Spleen (tissue), 11 donors: ENCODE results near the gene METTL26. TPM values are rescaled to one million over a fixed set of nuclear protein-coding genes. Genes with fewer than 3 reads are reported as not detected.
"Not testable (repeated sequence)": the region's sequence is repeated elsewhere in the genome, so short reads cannot be mapped to it uniquely, and the experiment has no call there.

ENCODE experiments used
- DNase-seq: peaks from one replicate; pipeline ENCODE4 v3.0.0-alpha.2; 2020
- H3K27ac ChIP-seq, 8 donors: fragments of 200-600 bp; sonication (generic) in 7 of 8; 1 replicate in 4 of 8; 2 replicates in 4 of 8; pipeline versions ENCODE4 v1.5.0 to v1.8.0; 2016 to 2021; ENCODE audit warnings: inconsistent platforms in 4 of 8, mild to moderate bottlenecking in 4 of 8, moderate library complexity in 1 of 8
- H3K27me3 ChIP-seq, 7 donors: fragments of 200-600 bp; sonication (generic) in 6 of 7; replicated peaks in 1 of 7; 1 replicate in 4 of 7; 2 replicates in 3 of 7; pipeline versions ENCODE4 v1.5.0 to v1.8.0; 2016 to 2021; ENCODE audit warnings: inconsistent platforms in 3 of 7, mild to moderate bottlenecking in 1 of 7
- H3K36me3 ChIP-seq, 6 donors: fragments of 200-600 bp; sonication (generic) in 5 of 6; 1 replicate in 4 of 6; 2 replicates in 2 of 6; pipeline versions ENCODE4 v1.5.0 to v1.8.0; 2016 to 2021; ENCODE audit warnings: inconsistent platforms in 2 of 6
- H3K4me1 ChIP-seq, 6 donors: fragments of 200-600 bp; sonication (generic) in 5 of 6; 1 replicate in 3 of 6; 2 replicates in 3 of 6; pipeline versions ENCODE4 v1.5.0 to v1.8.0; 2016 to 2021; ENCODE audit warnings: inconsistent platforms in 3 of 6
- H3K4me3 ChIP-seq, 8 donors: fragments of 200-600 bp; sonication (generic) in 7 of 8; 1 replicate in 4 of 8; 2 replicates in 4 of 8; pipeline versions ENCODE4 v1.5.0 to v1.8.0; 2016 to 2021; ENCODE audit warnings: inconsistent platforms in 4 of 8, mild to moderate bottlenecking in 4 of 8, moderate library complexity in 2 of 8
- H3K9me3 ChIP-seq, 8 donors: fragments of 200-600 bp; sonication (generic) in 7 of 8; 1 replicate in 4 of 8; 2 replicates in 4 of 8; pipeline versions ENCODE4 v1.5.0 to v1.8.0; 2016 to 2021; ENCODE audit warnings: inconsistent platforms in 4 of 8
- POLR2A ChIP-seq, 3 donors: fragments of 450-650 bp; IDR thresholded peaks; one replicate each; pipeline ENCODE4 v1.5.1; 2017; ENCODE audit warnings: antibody characterized with exemption in 3 of 3, mild to moderate bottlenecking in 1 of 3
- POLR2AphosphoS5 ChIP-seq, 3 donors: sonication (generic); formaldehyde crosslinking; IDR thresholded peaks; one replicate each; pipeline ENCODE4 v1.5.1; 2017; ENCODE audit warnings: antibody characterized with exemption in 3 of 3
- WGBS, 5 donors: extraction: QIAGEN DNeasy Blood & Tissue Kit in 3 of 5; methylation state at CpG; one replicate each; pipeline versions ENCODE4 v1.1.5 to v1.1.7; 2013 to 2018; 5-methylcytosine and 5-hydroxymethylcytosine counted together
- intact Hi-C: fragments of 100-400 bp; cut with DNase I; formaldehyde crosslinking; loops from one replicate; pipeline ENCODE4 v1.15.0; 2023; ENCODE audit warnings: low total_unique reads
- polyA plus RNA-seq, 3 donors: library from polyadenylated mRNA; stranded (reverse); fragments of 200-250 nt; gene quantifications; one replicate each; pipeline ENCODE4 v1.2.1, GENCODE V29; 2013
- total RNA-seq, 7 donors: library from RNA; depleted of rRNA in 3 of 7; stranded (reverse); fragments of >200 nt in 3 of 7; fragmentation: NEBNext Ultra II Directional in 4 of 7; extraction: Animal tissue kit (Norgen Biotek cat#: 25700) in 4 of 7; gene quantifications; one replicate each; pipeline versions ENCODE4 v1.1.0 to v1.2.1, GENCODE V29; 2016 to 2021
- TF ChIP-seq, protein P1 (sequence below), 11 experiments: fragments of 200-600 bp in 7 of 11; fragments of 450-650 bp in 4 of 11; sonication (generic) in 4 of 11; IDR thresholded peaks in 8 of 11; conservative IDR thresholded peaks in 3 of 11; 1 replicate in 7 of 11; 2 replicates in 4 of 11; pipeline versions ENCODE4 v1.4.0 to v1.8.0; 2016 to 2021; ENCODE audit warnings: antibody characterized with exemption in 11 of 11, inconsistent platforms in 4 of 11, mild to moderate bottlenecking in 1 of 11
- donor health status: healthy with polysubstance abuse.
- donor health status: DM: no; HTN: no; CAD: no; lungs with moderate emphysema.
- donor health status: DM: no; HTN: no; CAD: no.
- donor health status: Bipolar disorder and iron deficiency.
- donor health status: healthy.
- donor health status: DM: no; HTN: no; CAD: no.
- donor health status: DM: yes; HTN: yes; CAD: no.

Gene METTL26
- total and polyA plus RNA-seq, 10 donors: 39.6 to 165 (median 59.4) TPM

DNA sequence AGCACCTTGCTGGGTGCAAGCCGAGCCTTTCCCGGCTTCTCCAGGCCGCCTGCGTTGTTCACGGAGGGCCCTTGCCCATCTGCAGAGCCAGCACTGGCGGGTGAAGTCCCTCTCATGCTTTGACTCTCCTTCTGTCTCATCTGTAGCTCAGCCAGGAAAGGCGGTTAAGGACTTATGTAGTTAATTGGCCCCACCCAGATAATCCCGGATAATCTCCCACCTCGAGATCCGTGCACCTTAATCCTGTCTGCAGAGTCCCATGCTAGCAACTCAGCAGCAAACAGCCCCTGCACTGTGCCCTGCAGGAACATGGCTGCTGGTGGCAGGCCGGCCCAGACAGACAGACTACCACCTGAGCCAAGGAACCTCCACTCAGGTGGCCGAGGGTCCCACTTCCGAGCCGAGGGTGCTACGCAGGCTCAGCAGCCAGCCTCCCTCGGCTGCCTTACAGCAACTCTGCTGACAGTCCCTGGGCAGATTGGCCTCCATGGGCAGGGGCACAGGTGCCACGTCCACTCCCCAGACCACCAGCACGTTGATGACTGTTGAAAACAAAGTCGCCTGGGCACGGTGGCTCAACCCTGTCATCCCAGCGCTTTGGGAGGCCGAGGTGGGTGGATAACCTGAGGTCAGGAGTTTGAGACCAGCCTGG, 29.3 kb downstream of the METTL26 start:
- peaks cover 0 to 10% (median 7%) of the 10 kb centered on the region in 8 donors for H3K9me3 ChIP-seq
- no peak for DNase-seq
- peaks cover 0 to 8% (median 0%) of the 10 kb centered on the region in 6 donors for H3K36me3 ChIP-seq
- WGBS, 5 donors: 93 to 97% (median 94%) methylated on average over 17 to 22 of the region's 22 CpGs
- peaks cover 0 to 27% (median 18%) of the 10 kb centered on the region in 6 donors for H3K4me1 ChIP-seq
- H3K4me3 ChIP-seq: no peak overlapping the region
- TF ChIP-seq POLR2A (IDR thresholded peaks at IDR 0.05) (no peak), POLR2AphosphoS5 (IDR thresholded peaks at IDR 0.05) (no peak)
- TF ChIP-seq, protein P1, sequence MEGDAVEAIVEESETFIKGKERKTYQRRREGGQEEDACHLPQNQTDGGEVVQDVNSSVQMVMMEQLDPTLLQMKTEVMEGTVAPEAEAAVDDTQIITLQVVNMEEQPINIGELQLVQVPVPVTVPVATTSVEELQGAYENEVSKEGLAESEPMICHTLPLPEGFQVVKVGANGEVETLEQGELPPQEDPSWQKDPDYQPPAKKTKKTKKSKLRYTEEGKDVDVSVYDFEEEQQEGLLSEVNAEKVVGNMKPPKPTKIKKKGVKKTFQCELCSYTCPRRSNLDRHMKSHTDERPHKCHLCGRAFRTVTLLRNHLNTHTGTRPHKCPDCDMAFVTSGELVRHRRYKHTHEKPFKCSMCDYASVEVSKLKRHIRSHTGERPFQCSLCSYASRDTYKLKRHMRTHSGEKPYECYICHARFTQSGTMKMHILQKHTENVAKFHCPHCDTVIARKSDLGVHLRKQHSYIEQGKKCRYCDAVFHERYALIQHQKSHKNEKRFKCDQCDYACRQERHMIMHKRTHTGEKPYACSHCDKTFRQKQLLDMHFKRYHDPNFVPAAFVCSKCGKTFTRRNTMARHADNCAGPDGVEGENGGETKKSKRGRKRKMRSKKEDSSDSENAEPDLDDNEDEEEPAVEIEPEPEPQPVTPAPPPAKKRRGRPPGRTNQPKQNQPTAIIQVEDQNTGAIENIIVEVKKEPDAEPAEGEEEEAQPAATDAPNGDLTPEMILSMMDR (IDR thresholded peaks at IDR 0.05 in 8 of 11, conservative IDR thresholded peaks at IDR 0.05 in 3 of 11): no peak
- intact Hi-C loops: no loop called here
- no peaks in the 10 kb centered on the region for H3K27me3 ChIP-seq
- H3K27ac ChIP-seq: no peak overlapping the region

DNA sequence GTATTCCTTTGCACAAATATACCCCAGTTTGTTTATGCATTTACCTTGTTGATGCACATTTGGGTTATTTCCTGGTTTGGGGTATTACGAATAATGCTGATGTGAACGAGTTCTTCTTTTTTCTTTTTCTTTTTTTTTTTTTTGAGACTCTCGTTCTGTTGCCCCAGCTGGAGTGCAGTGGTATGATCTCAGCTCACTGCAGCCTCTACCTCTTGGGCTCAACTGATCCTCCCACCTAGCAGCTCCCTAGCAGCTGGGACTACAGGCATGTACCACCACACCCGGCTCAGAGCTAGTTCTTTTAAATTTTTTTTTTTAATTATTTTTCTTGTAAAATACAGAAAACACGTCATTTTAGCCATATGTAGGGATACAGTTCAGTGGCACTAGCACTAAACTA, 32.2 kb downstream of the METTL26 start:
- 59 to 78% (median 63%) methylated on average over 5 of the region's 5 CpGs for WGBS, 5 donors
- Histone ChIP-seq H3K9me3 (peaks cover 0 to 10% (median 7%) of the 10 kb centered on the region in 8 donors), H3K27me3 (no peaks in the 10 kb centered on the region), H3K4me1 (peaks cover 0 to 3% (median under 1%) of the 10 kb centered on the region in 6 donors), H3K36me3 (peaks cover 0 to 30% (median 0%) of the 10 kb centered on the region in 6 donors), H3K27ac (no peak overlapping the region), H3K4me3 (no peak overlapping the region)
- intact Hi-C loops: no loop called here
- no peak for DNase-seq
- no peak for TF ChIP-seq POLR2A (IDR thresholded peaks at IDR 0.05)

DNA sequence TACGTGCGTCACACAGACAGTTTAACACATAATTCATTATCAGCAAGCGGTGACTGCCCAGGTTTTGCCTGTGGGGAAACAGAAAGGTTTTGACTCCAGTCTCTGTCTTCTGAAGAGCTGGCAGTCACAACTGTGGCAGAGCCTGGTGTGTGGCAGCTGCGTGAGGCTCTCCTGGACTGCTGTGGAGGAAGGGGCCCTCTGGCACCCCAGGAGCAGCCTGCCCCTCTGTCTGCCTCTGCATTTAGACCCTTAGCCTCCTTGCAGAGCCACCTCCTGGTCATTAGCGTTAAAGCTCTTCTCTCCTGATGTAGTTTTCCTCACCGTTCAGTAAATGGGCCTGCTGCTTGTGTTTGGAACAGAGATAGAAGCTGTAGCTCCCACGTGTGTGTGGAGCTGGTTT, 35.3 kb downstream of the METTL26 start:
- Histone ChIP-seq H3K27me3 (no peaks in the 10 kb centered on the region), H3K36me3 (peaks cover 0 to 53% (median 2%) of the 10 kb centered on the region in 6 donors), H3K9me3 (peaks cover 0 to 10% (median 7%) of the 10 kb centered on the region in 8 donors), H3K4me3 (no peak overlapping the region), H3K27ac (no peak overlapping the region), H3K4me1 (peaks cover 0 to 13% (median 5%) of the 10 kb centered on the region in 6 donors)
- no peak for DNase-seq
- 41 to 57% (median 51%) methylated on average over 7 of the region's 7 CpGs for WGBS, 5 donors
- intact Hi-C loops: no loop called here
- TF ChIP-seq POLR2AphosphoS5 (IDR thresholded peaks at IDR 0.05) (no peak), POLR2A (IDR thresholded peaks at IDR 0.05) (no peak)
- TF ChIP-seq, protein P1 (IDR thresholded peaks at IDR 0.05 in 8 of 11, conservative IDR thresholded peaks at IDR 0.05 in 3 of 11): no peak

DNA sequence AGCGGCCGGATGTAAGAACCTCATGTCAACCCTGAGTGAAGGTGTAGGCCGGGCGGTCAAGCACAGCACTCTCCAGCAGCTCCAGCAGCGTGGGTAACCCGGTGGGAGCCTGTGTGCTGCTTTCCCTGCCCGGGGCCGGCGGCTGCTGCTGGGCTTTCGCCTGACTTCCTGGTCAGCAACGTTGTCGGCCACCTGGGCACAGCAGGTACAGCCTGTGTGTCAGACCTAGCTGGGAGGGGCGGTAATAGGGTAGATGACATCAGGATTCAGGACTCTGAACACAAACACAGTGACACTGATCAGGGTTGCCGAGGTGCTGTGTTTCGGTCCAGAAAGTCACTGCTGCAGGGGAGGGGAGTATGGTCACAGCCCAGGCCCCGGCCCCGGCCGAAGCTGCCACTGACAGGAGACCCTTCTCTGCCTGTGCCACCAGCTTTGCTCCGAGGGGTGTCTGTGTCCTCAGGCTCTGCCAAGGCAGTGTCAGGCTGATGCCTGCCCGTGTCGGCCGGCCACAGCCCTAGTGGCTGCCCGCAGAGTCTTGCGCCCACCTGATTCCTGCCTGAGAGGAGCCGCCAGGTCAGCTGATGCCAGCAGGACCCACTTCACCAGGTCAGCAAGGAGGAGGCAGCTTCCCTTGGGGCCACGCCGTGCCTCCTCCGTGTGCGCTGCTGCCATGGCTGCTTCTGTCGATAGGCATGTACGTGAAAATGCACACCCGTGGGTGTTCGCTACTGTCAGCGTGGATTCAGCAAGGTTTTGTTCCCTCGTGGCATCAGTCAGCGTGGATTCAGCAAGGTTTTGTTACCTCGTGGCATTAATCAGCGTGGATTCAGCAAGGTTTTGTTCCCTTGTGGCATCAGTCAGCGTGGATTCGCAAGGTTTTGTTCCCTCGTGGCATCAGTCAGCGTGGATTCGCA, 37.0 kb downstream of the METTL26 start:
- Histone ChIP-seq H3K4me3 (no peak overlapping the region), H3K4me1 (peaks cover 0 to 30% (median 11%) of the 10 kb centered on the region in 6 donors)

DNA sequence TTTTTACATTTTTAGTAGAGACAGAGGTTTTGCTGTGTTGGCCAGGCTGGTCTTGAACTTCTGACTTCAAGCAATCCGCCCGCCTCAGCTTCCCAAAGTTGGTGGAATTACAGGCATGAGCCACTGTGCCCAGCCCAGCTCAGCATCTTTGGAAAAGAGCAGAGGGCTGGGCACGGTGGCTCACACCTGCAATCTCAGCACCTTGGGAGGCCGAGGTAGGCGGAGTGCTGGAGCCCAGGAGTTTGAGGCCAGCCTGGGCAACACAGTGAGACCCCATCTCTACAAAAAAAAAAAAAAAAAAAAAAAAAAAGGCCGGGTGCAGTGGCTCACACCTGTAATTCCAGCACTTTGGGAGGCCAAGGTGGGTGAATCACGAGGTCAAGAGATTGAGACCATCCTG, 38.5 kb downstream of the METTL26 start:
- H3K27me3 ChIP-seq, H3K9me3 ChIP-seq, DNase-seq, intact Hi-C loops, H3K4me3 ChIP-seq, H3K27ac ChIP-seq: not testable (repeated sequence)
- H3K4me1 ChIP-seq: peaks cover 8 to 45% (median 23%) of the 10 kb centered on the region in 6 donors
- WGBS, 5 donors: 94 to 98% (median 96%) methylated on average over 6 to 7 of the region's 7 CpGs
- H3K36me3 ChIP-seq: peaks cover 0 to 58% (median 2%) of the 10 kb centered on the region in 6 donors

More for the DNA sequence above, 37.0 kb downstream of the METTL26 start:
- H3K9me3 ChIP-seq: no peaks in the 10 kb centered on the region
- no peak for DNase-seq
- TF ChIP-seq POLR2A (IDR thresholded peaks at IDR 0.05): no peak
- no peak for TF ChIP-seq POLR2AphosphoS5 (IDR thresholded peaks at IDR 0.05)
- TF ChIP-seq, protein P1 (IDR thresholded peaks at IDR 0.05 in 8 of 11, conservative IDR thresholded peaks at IDR 0.05 in 3 of 11): no peak
- H3K27me3 ChIP-seq: no peaks in the 10 kb centered on the region
- H3K27ac ChIP-seq: no peak overlapping the region
- H3K36me3 ChIP-seq: peaks cover 0 to 45% (median 2%) of the 10 kb centered on the region in 6 donors
- 96 to 98% (median 98%) methylated on average over 27 to 43 of the region's 43 CpGs for WGBS, 5 donors
- intact Hi-C loops: no loop called here
